ENCODE results near the gene RRP1. TPM values are rescaled to one million over a fixed set of nuclear protein-coding genes. Genes with fewer than 3 reads are reported as not detected.
"Not testable (repeated sequence)": the region's sequence is repeated elsewhere in the genome, so short reads cannot be mapped to it uniquely, and the experiment has no call there.

Gene RRP1
- total RNA-seq, 1 donor = 16.8 TPM

DNA sequence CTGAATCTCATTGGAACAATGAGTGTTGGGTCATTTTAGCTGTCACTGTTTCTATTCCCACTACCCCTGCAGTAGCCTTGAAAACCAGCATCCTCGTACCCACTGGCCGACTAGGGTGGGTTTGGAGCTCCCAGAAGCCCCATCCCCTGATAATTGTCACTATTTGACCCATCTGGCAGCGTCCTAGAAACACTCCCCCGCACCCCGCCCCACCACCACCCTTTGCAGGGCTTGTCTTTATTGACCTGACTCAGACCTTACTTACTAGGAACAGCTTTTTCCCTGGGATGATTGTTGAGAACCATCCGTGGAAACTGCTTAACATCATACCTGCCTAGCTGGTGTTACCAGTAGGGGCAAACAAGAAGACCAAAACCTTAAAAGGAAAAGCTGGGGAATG lies 47.2 kb downstream of the RRP1 start:
- TF ChIP-seq, protein P1, sequence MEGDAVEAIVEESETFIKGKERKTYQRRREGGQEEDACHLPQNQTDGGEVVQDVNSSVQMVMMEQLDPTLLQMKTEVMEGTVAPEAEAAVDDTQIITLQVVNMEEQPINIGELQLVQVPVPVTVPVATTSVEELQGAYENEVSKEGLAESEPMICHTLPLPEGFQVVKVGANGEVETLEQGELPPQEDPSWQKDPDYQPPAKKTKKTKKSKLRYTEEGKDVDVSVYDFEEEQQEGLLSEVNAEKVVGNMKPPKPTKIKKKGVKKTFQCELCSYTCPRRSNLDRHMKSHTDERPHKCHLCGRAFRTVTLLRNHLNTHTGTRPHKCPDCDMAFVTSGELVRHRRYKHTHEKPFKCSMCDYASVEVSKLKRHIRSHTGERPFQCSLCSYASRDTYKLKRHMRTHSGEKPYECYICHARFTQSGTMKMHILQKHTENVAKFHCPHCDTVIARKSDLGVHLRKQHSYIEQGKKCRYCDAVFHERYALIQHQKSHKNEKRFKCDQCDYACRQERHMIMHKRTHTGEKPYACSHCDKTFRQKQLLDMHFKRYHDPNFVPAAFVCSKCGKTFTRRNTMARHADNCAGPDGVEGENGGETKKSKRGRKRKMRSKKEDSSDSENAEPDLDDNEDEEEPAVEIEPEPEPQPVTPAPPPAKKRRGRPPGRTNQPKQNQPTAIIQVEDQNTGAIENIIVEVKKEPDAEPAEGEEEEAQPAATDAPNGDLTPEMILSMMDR (IDR thresholded peaks at IDR 0.05; ENCODE audit: insufficient read depth, low read depth, low read length) = no peak
- DNase-seq (ENCODE audit: low read depth) = no peak
- no peak overlapping the region for H3K4me3 ChIP-seq (ENCODE audit: low read depth, low read length)

DNA sequence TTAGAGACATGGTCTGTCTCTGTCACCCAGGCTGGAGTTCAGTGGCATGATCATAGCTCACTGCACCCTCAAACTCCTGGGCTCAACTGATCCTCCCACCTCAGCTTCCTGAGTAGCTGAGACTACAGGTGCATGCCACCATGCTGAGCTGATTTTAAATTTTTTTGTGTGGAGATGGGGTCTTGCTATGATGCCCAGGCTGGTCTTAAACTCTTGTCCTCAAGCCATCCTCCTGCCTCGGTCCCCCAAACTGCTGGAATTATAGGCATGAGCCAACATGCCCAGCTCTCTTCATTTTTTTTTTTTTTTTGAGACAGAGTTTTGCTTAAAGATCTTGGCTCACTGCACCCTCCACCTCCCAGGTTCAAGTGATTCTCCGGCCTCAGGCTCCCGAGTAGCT lies 50.9 kb downstream of the RRP1 start:
- no peak overlapping the region for H3K4me3 ChIP-seq (ENCODE audit: low read depth, low read length)
- TF ChIP-seq, protein P1 (IDR thresholded peaks at IDR 0.05; ENCODE audit: insufficient read depth, low read depth, low read length) = no peak
- DNase-seq (ENCODE audit: low read depth) = no peak

DNA sequence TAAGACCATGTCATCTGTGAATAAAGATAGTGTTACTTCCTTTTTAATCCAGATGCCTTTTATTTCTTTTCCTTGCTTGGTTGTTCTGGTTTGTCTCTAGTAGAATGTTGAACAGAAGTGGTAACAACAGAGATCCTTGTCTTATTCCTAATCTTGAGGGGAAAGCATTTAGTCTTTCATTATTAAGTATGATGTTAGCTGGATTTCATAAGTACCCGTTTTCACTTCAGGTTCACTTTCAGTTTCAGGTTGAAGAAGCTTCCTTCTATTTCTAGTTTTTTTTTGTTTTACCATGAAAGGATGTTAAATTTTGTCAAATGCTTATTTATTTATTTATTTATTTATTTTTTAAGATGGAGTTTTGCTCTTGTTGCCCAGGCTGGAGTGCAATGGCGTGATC lies 53.4 kb downstream of the RRP1 start:
- no peak overlapping the region for H3K4me3 ChIP-seq (ENCODE audit: low read depth, low read length)
- DNase-seq (ENCODE audit: low read depth) = peak; percentile 32
- TF ChIP-seq, protein P1 (IDR thresholded peaks at IDR 0.05; ENCODE audit: insufficient read depth, low read depth, low read length) = no peak

DNA sequence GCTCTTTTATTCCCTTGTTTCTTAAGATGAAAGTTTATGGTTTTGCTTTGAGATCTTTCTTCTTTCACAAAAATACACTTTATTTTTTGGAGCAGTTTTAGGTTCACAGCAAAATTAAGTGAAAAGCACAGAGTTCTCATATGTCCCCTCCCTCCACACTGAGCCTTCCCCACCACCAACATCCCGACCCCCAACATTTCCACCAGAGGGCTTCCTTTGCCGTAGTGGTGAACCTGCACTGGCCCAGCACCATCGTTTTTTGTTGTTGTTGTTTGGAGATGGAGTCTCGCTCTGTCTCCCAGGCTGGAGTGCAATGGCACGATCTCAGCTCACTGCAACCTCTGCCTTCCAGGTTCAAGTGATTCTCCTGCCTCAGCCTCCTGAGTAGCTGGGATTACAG lies 55.5 kb downstream of the RRP1 start:
- not testable (repeated sequence) for DNase-seq (ENCODE audit: low read depth); H3K4me3 ChIP-seq (ENCODE audit: low read depth, low read length)

DNA sequence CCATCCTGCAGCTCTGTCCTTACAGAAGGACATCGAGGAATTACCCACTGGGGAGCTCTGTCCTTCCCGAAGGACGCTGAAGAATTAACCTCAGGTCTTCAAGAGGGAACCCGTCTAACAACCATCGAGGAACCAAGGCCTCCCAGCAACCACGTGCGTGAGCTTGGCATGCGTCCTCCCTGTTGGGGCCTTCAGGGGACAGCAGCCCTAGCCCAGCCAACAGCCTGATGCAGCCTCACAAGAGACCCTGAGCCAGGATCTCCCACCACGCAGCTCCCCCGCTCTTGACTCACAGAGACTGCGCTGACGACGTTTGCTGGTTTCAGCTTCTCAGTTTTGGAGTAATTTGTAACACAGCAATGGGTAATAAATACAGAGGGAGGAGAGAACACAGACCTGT lies 56.0 kb downstream of the RRP1 start:
- TF ChIP-seq, protein P1 (IDR thresholded peaks at IDR 0.05; ENCODE audit: insufficient read depth, low read depth, low read length) = no peak
- no peak for DNase-seq (ENCODE audit: low read depth)
- H3K4me3 ChIP-seq (ENCODE audit: low read depth, low read length) = no peak overlapping the region

DNA sequence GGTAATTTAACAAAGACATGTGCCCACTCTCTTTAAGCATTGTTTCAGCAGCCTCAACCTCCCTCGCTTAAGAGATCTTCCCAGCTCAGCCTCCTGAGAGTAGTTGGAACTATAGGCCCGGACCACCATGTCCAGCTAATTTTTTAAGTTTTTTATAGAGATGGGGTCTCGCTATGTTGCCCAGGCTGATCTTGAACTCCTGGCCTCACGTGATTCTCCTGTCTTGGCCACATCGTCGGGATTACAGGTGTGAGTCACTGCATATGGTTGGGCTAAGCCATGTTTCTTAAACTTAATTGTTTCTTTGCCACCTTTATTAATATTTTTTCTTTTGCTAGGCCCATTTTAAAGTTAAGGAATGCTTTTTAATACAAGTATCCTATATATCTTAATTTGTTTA lies 57.1 kb downstream of the RRP1 start:
- DNase-seq (ENCODE audit: low read depth) = no peak
- TF ChIP-seq, protein P1 (IDR thresholded peaks at IDR 0.05; ENCODE audit: insufficient read depth, low read depth, low read length) = no peak
- H3K4me3 ChIP-seq (ENCODE audit: low read depth, low read length) = no peak overlapping the region

DNA sequence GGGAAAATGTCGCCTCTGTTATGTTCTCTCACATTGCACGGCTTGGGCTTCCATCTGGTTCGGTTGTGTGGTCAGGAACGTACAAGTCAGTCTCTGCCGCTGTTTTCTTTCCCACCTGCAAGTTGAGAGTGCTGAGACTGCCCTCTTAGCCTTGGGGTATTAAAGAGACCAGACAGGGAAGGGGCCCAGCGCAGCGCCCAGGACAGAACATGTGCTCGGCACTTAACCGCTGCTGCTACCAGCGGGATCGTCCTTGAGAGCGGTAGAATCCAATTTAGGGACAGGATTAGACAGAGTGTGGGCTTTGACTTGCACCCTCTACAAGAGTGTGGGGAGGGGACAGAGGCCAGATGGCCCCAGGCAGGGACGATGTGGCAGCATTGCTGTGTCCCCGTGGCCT lies 57.9 kb downstream of the RRP1 start:
- no peak overlapping the region for H3K4me3 ChIP-seq (ENCODE audit: low read depth, low read length)
- no peak for DNase-seq (ENCODE audit: low read depth)
- TF ChIP-seq, protein P1 (IDR thresholded peaks at IDR 0.05; ENCODE audit: insufficient read depth, low read depth, low read length) = no peak

Data from fibroblast of villous mesenchyme (primary cell).